GM19193 (cell line): ENCODE results near the gene AKTIP.

ENCODE experiments used
- POLR2A ChIP-seq: IDR thresholded peaks from 4 replicates; pipeline ENCODE4 v1.6.1; 2011; ENCODE audit not compliant: insufficient read depth, insufficient read length; ENCODE audit errors: extremely low read depth

Gene AKTIP

DNA sequence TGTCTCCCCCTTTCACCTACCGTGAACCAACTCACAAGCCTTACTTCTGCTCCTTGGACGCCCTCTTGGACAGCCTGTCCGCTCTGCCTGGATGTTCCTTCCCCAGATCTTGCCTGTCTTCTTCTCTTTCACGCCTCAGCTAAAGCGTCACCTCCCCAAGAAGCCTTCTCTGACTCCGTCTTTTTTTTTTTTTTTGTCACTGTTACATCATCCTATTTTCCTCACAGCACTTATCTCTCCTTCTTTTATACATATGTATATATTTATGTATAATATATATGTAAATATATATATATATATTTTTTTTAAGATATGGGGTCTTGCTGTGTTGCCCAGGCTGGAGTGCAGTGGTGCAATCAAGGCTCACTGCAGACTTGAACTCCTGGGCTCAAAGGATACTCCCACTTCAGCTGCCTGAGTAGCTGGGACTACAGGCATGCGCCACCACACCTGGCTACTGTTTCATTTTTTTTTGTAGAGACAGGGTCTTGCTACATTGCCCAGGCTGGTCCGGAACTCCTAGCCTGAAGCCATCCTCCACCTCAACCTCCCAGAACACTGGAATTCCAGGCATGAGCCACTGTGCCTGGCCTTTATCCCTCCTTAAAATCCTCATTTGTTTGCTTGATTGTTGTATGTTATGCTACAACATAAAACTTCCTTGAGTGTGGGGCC is 16.5 kb upstream of the AKTIP start:
- TF ChIP-seq POLR2A: no peak

DNA sequence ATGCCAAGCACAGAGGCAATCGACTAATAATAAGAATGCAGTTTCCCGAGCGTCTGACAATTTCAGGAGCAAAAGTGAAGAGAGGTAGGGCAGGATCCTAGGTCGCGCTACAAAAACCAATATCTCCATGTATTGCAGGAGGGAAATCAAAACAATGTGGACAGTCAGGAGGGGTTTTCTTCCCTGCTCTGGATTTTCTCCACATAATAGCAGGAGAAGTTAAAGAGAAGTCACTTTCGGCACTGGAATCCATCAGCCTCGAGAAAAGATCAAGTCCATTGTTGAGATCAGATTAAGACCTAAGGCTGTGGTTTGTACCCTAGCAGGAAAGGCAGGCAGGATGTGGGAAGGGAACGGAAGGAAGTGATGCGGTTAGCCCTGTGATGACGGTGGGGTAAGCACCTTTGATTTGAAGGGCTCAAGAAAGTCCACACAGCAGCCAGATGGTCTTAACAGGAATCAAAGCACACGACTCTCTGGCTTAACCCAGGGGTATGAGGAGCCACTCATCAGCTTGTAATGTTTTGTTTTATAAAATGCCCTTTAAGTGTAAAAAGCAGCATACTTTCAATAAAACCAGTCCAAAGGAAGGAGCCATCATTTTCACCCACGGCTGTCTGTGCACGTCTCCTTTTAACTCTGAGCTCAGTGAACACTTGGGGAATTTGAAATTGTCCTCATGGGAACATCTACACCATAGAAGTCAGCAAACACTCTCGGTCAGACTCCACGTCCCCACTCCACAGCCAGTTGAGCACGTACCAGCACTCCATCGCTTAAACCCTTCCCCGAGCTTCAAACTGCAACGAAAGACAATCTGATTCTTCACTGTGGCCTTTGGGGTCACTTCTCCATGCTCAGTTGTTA is 15.8 kb upstream of the AKTIP start:
- TF ChIP-seq POLR2A: peak; percentile 38

DNA sequence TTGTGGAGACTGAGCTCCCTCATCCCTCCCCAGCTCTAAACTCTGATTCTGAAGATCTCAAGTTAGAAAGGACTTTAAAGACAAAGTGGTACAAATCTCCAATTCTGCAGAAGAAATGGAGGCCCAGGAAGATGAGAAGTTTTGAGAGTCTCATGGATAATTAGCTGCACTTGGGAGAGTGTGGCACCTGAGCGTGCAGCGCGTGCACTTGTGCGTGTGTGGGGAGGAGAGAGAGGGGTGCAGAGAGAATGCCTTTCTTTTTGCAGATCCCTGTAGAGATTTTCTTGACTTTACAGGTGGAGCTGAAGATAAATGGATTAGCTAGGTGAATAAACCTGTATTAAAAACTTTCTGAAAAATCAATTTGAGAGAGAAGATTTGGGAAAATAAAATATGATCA is 14.8 kb upstream of the AKTIP start:
- no peak for TF ChIP-seq POLR2A

DNA sequence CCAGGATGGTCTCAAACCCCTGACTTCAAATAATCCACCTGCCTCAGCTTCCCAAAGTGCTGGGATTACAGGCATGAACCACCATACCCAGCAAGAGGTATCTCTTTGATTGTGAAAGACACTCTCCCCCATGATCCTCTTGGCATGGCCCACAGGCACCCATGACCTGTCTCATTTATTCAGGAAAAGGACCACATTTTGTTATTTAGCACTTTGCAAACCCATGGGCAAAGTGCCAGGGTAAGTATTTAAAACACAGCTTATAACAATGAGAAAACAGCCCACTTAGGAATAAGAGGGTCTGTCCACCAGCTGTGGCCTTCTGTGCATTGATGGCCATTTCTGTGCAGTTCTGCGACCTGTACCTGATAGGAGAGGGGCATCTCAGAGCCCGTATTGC is 12.8 kb upstream of the AKTIP start:
- no peak for TF ChIP-seq POLR2A

DNA sequence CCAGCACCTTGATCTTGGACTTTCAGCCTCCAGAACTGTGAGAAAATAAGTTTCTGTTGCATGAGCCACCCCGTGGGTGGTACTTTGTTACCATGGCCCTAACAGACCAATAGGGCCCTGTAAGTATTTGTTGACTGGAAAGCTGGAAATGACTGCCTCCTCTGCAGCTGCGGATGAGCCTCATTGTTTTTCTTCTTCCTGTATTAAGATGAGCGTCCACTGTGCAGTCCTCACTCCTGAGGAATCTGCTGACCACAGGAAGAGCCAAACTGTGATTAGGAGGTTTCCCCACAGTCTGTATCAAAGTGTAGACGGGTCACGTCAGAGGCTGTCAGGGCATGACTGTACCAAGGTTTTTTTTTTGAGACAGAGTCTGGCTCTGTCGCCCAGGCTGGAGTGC is 12.2 kb upstream of the AKTIP start:
- no peak for TF ChIP-seq POLR2A

DNA sequence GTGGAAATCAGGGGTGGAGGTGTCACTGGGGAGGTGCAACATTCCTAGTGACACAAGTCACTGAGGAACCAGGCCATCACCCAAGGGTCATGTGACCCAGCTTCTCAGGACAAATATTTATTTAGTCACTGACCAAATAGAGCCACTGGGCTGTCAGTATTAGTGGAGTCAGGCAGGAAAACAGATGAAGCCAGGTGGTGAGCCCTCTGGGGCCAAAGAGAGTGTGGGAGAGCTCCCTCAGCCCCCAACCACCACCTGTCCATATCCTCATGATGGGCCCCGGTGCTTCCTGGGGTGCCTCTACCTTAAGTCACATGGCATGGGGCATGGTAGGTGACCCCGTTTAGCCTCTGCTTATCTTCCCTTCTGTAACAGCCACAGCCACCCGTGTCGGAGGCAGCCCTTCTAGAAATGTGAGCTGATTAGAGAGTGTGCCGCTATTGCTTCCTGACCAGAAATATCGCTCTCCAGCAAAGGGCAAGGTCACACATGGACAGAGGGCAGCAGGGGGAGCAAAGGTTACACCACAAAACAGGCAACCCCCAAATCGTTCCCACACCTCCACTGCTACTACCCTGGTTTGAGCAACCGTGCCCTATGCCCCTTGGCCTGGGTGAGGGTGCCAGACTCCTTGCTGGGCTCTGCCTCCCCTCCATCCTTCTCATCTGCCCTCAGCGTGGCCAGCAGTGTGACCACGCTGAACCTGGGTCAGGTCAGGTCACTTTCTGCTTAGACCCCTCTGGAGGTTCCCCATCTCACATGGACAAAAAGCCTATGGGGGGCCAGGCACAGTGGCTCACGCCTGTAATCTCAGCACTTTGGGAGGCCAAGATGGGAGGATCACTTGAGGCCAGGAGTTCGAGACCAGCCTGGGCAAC is 8.6 kb upstream of the AKTIP start:
- TF ChIP-seq POLR2A: no peak

DNA sequence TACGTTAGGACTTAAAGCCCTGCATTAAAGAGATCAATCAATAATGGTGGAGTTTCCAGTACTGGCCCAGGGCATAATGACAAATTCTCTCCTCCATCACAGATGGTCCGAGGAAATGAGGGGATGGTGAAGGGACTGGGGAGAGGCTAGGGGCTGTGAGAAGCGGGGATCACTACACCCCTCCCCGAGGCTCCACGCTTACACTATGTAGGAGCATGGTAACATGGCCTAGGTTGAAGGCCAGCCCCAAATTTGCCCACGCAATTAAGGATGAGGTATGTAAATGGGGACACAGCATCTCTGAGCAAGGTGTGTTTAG is 8.0 kb upstream of the AKTIP start:
- no peak for TF ChIP-seq POLR2A

DNA sequence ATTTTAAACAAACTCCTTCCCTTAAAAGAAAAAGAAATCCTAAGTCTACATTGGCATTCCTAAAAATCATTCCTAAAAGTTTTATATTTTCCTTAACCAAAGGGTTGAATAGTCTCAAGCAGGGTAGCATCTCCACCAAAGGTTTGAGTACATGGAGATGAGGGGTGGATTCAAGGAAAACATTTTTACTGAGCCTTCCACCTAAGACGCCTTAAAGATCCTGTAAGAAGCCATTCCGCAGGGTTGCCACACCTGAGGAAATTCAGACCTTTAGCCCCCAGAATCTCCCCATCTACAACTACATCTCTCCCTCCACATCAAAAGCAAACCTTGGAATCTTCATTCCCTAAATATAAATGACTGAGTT is 7.7 kb upstream of the AKTIP start:
- no peak for TF ChIP-seq POLR2A

DNA sequence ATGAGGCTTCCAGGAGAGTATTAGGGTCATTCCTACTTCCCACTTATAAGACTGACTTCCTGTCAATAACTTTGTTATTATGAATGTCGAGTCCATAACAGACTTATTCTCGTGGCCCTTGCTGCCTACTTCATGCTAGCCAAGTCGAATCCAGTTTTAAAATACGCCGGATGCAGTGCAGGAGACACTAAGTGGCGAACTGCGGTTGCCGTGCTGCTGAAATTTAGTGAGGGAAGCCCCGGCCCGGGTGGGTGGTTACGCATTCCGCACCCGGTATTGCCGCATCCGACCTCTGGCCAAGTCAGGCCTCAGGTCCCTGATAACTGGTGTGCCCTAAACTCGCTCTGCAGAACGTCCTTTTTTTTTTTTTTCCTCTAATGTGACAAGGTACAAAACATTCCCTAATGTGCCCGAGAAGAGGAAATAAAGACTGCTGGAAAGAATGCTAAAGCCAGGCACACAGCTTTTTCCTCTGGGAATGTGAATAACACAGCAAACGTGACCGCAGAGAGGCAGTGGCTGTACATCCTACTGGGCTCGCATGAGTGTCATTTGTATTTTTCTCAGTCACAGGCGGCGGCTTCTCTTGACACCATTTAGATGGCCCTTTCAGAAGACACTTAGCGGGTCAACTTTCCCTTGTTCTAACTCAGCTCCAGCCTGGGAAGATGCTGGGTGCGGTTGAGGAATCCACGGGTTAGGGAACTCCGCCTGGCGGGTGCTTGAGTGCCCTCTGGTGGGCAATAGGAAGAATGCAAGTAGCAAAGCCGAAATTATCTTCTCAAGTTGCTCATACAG is 7.1 kb upstream of the AKTIP start:
- TF ChIP-seq POLR2A: no peak

DNA sequence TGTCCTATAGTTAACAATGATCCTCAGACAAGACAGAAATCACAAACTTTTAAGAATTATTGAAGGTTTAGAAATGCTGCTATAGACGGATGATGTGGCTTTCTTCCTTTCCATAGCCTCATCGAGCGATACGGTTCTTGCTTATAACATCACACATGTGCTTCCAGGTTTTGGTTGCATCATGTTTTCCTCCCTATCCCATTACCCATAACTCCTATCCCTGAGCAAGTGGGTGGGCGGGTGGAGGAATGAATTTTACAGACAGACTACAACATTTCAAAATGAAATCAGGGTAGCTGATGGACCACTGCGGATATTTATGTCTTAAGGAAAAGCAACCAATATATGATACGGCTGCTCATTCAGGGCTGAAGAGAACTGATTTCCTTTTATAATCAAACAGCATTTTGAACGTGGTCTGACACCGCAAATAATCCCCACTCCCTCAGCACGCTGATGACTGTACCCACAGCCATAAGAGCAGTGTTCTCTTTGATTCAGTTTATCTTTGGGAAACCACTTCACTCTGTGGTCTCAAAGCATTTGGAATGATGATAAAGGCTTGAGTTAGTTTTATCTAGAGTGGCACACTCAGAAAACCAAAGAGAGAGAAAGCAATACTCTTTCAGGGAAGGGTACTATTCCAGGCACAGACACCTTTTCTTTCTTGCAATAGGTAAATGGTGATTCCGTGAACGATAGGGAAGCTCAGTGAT is 4.6 kb upstream of the AKTIP start:
- no peak for TF ChIP-seq POLR2A

DNA sequence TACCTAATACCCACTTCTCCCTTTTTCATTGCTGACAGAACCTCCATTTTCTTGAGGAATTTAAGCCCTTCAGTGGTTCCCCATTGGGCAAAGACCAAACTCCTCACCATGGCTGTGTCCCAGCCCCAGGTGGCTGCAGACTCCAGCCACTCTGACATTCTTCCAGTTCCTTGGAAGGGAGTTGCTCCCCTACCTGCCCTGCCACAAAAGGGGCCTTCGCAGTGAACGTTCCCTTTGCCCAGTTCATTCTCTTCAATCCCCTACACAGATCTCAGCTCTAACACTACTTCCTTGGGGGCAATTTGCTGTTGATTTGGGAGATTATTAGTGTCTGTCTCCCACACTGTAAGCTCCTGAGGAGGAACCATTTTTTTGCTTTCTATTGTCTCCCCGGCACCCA is 3.2 kb upstream of the AKTIP start:
- TF ChIP-seq POLR2A: no peak

DNA sequence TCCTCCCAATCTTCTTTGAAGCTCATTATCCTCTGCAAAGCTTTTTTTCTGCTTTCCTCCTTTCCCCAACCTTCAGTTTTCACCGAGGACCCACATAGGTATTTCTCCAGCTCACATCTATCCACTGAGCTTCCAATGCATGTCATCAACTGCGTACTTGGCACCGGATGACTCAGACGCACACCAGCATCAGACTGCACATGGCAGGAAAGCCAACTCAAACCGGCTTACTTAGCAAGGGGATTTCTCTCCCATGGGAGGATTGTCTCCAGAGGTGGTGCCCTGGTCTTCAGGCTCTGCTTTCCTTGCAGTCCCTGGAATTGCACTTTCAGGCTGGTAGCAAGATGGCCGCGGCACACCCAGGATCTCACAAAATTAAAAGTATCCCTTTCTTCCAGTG is 1.7 kb upstream of the AKTIP start:
- TF ChIP-seq POLR2A: no peak

DNA sequence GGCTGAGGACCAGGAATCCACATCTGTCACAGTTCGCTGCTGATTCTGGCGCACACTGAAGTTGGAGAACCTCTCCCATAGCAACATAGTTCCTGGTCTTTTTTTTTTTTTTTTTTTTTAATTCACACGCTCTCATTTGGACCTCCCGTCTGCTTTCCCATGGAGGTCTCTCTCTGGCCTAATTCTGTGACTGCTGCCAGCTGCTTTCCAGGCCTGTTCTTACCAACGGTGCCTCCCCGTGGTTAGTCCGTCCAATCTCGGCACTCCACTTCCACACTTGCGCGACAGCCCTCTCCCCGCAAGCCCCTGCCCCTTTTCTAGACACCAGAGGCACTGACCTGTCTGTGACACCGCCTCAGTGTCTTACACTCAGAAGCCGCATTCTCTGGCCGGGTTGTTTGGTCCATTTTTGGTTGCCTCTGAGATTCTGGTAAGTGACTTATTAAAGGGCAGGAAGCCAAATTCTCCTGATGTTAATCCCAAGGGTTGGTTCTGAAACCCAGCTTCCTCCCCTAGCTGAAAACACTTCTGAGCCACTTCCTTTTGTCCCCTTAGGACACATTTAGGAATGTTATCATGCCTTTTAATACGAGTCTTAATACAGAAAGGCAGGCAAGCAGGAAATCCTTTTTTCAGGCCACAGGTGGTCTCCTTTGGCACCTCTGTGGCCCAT is 1.1 kb upstream of the AKTIP start:
- TF ChIP-seq POLR2A: no peak

DNA sequence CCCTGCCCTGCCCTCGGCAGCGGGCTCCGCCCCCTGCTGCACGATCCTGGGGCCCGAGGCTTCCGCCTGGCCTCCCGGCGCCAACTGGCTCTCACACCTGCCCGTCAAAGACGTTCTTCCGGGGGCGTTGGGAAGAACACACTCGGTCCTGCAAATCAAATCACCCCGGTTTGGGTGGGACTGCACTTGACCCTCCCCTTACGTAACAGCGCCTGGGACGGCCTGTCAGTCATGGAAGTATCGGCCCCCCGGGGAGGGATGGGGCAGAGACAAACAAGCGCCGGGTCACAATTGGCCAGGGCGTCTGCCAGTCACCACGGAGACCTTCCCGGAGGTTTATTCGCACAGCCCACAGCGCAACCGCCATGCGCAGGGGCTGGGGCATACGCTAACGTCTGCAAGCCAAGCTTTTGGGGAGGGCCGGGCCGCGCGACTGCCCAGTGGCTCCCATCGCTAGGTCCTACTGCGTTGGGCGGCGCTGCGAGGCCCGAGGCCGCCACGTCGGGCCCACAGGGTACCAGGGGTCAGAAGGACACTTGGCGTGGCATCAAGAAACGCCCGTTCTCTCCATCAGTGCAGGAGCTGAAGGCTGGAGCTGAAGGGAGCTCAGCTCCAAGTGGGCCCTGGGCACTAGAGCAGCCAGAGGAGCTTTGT is 388 bp upstream of the AKTIP start:
- peak; percentile 89 for TF ChIP-seq POLR2A
